ENCODE results near the gene FOXK1.

FOXK1 gene

DNA sequence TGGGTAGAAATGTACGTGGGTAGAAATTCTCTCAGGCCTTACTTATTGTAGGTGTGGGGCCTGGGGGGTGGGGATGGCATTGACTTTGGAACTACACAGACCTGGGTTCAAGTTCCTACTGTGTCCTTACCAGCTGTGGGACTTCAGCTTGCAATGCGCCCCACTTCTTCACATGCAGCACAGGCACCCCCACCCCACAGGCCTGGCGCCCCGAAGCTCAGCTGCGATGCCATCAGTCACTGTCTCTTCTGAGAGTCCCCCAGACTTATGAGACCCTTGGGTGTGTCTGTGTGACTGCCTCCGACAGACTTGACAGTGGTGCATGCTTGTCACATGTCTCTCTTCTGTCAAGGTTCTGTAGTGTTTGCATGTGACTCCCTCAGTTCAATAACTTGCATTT is 90.2 kb downstream of the FOXK1 start:
- Histone ChIP-seq H3K27me3 (ENCODE audit: insufficient read depth, low read depth) (no peaks in the 10 kb centered on the region), H3K27ac (no peak overlapping the region), H3K4me2 (no peak overlapping the region), H4K20me1 (ENCODE audit: insufficient read depth) (no peaks in the 10 kb centered on the region), H3K4me1 (ENCODE audit: low read depth, poor library complexity, severe bottlenecking) (peaks cover 14% of the 10 kb centered on the region), H3K79me2 (ENCODE audit: insufficient read depth, low read depth) (peaks cover 16% of the 10 kb centered on the region), H3K9ac (no peak overlapping the region), H3K36me3 (ENCODE audit: insufficient read depth) (no peaks in the 10 kb centered on the region), H2AFZ (ENCODE audit: low read depth) (no peak overlapping the region), H3K4me3 (IDR thresholded peaks at IDR 0.05; ENCODE audit: insufficient read depth, low read depth, low read length) (no peak overlapping the region)
- TF ChIP-seq, protein P1, sequence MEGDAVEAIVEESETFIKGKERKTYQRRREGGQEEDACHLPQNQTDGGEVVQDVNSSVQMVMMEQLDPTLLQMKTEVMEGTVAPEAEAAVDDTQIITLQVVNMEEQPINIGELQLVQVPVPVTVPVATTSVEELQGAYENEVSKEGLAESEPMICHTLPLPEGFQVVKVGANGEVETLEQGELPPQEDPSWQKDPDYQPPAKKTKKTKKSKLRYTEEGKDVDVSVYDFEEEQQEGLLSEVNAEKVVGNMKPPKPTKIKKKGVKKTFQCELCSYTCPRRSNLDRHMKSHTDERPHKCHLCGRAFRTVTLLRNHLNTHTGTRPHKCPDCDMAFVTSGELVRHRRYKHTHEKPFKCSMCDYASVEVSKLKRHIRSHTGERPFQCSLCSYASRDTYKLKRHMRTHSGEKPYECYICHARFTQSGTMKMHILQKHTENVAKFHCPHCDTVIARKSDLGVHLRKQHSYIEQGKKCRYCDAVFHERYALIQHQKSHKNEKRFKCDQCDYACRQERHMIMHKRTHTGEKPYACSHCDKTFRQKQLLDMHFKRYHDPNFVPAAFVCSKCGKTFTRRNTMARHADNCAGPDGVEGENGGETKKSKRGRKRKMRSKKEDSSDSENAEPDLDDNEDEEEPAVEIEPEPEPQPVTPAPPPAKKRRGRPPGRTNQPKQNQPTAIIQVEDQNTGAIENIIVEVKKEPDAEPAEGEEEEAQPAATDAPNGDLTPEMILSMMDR (conservative IDR thresholded peaks at IDR 0.05; ENCODE audit: low read depth, low read length), result no peak

DNA sequence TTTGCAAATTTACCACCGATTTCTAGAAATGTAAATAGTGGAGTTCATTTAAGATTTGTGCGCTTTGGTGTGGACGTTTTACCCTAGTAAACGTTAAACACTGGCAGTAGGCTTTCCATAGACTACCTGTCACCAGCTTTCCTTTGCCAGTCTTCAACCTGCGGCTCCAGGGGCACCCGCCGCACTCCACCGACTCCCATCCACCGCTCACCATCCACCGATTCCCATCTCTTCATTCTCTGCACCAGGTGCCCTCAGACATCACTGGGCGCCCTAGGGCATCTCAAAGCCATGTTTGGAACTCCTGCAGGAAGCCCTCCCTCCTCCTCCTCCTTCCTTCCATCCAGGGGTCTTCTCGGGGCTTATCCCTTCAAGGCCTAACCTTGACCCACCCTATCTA is 91.9 kb downstream of the FOXK1 start:
- Histone ChIP-seq H3K79me2 (ENCODE audit: insufficient read depth, low read depth) (peaks cover 28% of the 10 kb centered on the region), H3K27ac (peak overlapping the region; percentile 95; the same call in 1 of the 2 replicates), H3K4me2 (peak overlapping the region; percentile 86), H3K36me3 (ENCODE audit: insufficient read depth) (no peaks in the 10 kb centered on the region), H4K20me1 (ENCODE audit: insufficient read depth) (no peaks in the 10 kb centered on the region), H3K4me1 (ENCODE audit: low read depth, poor library complexity, severe bottlenecking) (peaks cover 14% of the 10 kb centered on the region), H2AFZ (ENCODE audit: low read depth) (no peak overlapping the region), H3K9ac (peak overlapping the region; percentile 89; the same call in 1 of the 2 replicates), H3K4me3 (IDR thresholded peaks at IDR 0.05; ENCODE audit: insufficient read depth, low read depth, low read length) (no peak overlapping the region), H3K27me3 (ENCODE audit: insufficient read depth, low read depth) (no peaks in the 10 kb centered on the region)
- TF ChIP-seq, protein P1 (conservative IDR thresholded peaks at IDR 0.05; ENCODE audit: low read depth, low read length), result no peak

DNA sequence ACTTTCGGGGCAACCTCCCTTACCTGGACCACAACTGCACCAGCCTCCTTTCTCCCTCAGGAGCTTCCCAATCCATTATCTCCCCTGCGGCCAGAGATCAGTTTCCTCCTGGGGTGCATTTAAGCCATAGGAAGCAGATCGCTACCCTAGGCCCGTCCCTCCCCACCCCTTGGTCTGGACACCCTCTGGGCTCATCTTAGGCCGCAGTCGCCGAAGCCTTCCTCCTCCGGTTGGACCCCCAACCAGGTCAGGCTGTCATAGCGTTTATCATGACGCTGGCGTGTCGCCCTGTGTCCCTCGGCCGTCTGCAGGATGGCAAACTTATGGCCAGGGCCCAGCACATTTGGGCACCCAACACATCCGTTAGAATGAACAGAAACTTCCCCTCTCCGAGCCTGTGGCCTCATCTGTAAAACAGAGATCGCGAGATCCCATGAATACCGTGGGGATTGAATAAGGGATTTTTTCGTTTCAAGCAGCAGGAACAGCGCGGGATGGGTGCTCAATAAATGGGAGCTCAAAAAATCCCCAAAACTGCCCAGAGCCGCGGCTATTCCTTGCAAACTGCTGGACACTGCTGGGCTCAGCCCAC is 92.7 kb downstream of the FOXK1 start:
- no peak overlapping the region for H3K4me3 ChIP-seq (IDR thresholded peaks at IDR 0.05; ENCODE audit: insufficient read depth, low read depth, low read length)
- peaks cover 14% of the 10 kb centered on the region for H3K4me1 ChIP-seq (ENCODE audit: low read depth, poor library complexity, severe bottlenecking)
- peak overlapping the region; percentile 82 for H2AFZ ChIP-seq (ENCODE audit: low read depth)
- peak overlapping the region; percentile 89 for H3K9ac ChIP-seq
- TF ChIP-seq, protein P1 (conservative IDR thresholded peaks at IDR 0.05; ENCODE audit: low read depth, low read length), result no peak
- no peaks in the 10 kb centered on the region for H3K36me3 ChIP-seq (ENCODE audit: insufficient read depth)
- peak overlapping the region; percentile 86 for H3K4me2 ChIP-seq
- H4K20me1 ChIP-seq (ENCODE audit: insufficient read depth), result no peaks in the 10 kb centered on the region
- no peaks in the 10 kb centered on the region for H3K27me3 ChIP-seq (ENCODE audit: insufficient read depth, low read depth)
- peak overlapping the region; percentile 95 for H3K27ac ChIP-seq
- H3K79me2 ChIP-seq (ENCODE audit: insufficient read depth, low read depth), result peaks cover 32% of the 10 kb centered on the region

DNA sequence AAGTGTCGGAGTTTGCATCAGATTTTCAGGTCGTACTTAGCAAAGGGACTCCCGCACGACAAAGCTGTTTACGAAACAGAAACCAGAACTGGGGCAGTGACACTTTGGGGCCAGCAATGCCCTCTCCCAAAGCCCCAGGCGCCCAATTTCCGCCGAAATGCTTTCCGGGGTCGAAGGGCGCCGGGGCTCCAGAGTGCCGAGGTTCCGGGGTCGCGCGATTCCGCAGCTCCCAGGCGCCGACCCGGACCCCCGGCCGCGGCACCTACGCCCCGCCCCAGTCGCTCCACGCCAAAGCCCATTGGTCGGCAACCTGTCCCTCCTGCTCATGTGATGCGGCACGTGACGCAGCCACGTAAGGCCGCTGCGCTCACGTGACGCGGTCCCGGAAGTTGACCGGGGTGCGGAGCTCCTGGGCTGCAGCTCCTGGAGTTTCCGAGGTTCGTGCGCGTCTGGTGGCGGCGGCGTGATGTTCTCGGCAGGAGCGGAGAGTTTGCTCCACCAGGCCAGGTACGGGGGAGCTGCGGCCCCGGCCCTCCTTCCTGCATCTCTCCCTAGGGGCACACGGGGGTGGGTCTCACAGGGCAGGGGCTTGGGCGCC is 93.3 kb downstream of the FOXK1 start, which contains the start of gene AP5Z1:
AP5Z1 (plus strand) TSS at position 374 of the 598 bp plus-strand sequence; CDS start at position 467, 93 bp downstream.
- Histone ChIP-seq H3K9ac (peak within 1 kb of the TSS; percentile 89), H3K36me3 (ENCODE audit: insufficient read depth) (no peaks in the 10 kb centered on the region), H3K27me3 (ENCODE audit: insufficient read depth, low read depth) (no peaks in the 10 kb centered on the region), H3K27ac (peak within 1 kb of the TSS; percentile 95), H4K20me1 (ENCODE audit: insufficient read depth) (no peaks in the 10 kb centered on the region), H3K79me2 (ENCODE audit: insufficient read depth, low read depth) (peaks cover 37% of the 10 kb centered on the region), H2AFZ (ENCODE audit: low read depth) (peak within 1 kb of the TSS; percentile 82), H3K4me2 (peak within 1 kb of the TSS; percentile 86), H3K4me3 (IDR thresholded peaks at IDR 0.05; ENCODE audit: insufficient read depth, low read depth, low read length) (no peak within 1 kb of the TSS), H3K4me1 (ENCODE audit: low read depth, poor library complexity, severe bottlenecking) (peaks cover 14% of the 10 kb centered on the region)
- TF ChIP-seq, protein P1 (conservative IDR thresholded peaks at IDR 0.05; ENCODE audit: low read depth, low read length), result no peak
